ENCODE measurements around the gene CYTH2.

Gene CYTH2

DNA sequence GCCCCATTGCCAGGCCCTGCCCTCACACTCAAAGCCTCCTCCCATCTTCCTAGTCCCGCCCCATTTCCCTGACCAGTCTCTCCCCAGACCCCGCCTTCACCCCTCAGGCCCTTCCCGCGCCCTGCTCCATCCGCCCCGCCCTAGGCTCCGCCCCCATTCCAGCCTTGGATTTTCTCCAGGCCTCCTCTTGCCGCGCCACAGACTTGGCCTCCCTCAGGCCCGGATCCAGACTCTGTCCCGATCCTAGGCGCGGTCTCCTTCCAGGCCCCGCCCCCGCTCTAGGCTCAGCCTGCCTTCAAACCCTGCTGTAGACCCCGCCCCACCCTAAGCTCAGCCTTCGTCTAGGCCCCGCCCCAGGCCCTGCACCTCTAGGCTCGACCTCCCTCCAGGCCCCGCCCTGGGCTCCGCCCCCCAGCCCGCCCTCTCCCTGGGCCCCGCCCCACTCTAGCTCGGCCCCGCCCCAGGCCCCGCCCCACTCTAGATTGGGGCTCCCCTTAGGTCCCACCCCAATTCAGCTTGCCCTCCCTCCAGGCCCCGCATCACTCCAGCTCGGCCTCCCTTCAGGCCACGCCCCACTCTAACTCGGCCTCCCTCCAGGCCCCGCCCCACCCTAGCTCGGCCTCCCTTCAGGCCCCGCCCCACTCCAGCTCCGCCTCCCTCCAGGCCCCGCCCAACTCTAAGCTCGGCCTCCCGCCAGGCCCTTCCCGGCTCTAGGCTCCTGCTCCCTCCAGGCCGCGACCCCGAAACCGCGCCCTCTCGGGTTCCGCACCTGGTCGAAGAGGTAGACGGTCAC lies 24.0 kb downstream of the CYTH2 start:
- in situ Hi-C loops (cut with MboI; ENCODE audit: low sequenced_read_pairs) = no loop called here

GRCh38 chr19:48493718-48494401 lies 24.7 kb downstream of the CYTH2 start:
- in situ Hi-C loops (cut with MboI; ENCODE audit: low sequenced_read_pairs) = no loop called here

DNA sequence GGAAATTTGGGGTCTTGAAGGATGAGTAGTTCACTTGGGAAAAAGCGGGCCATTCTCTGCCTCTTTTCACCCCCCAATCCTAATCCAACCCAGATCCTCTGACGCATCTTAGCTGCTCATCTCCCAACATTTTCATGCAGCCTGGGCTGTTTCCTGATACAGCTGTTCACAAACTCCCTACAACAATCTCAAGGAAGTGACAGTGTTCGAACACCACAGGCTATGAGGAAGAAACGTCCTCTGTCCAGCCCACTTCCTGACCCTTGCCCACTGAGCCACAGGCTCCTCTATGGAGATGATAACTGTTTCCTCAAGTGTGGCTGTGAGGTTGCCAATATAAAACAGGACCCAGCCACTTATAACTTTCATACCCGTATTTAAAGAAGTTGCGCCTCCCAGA lies 26.2 kb downstream of the CYTH2 start:
- in situ Hi-C loops (cut with MboI; ENCODE audit: low sequenced_read_pairs) = no loop called here

DNA sequence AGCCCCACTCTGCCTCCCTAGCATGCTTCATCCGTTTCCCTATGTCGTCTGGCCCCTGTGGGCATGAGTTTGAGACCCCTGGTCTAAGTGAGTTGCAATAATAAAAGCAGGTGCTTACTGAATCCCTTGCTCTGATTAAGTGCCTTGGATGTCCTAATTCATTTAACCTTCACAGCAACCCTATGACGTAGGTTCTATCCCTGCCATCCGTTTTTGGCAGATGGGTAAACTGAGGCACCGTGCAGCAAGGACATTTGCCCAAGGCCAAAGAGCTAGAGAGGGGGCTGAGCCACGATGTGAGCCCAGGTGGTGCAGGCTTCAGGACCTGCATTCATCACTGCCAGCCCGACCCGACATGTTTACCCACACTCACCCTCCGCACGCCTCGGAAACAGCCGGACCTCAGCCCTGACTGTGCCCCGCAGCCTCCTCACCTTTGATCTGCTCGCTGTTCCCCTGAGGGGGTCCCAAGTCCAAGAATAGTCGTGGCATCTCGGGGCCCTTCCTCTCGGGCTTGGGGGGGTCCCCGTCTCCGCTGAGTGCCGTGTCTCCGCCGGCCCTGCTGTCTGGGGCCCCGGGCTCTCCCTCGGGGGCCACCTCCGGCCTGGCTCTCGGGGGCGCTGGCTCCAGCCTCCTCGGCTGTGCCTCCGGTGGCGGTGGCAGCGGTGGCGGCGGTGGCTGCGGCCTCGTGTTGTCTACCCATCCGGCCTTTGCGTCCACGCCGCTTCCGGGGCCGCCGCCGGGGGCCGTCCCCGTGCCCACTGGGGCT lies 28.0 kb downstream of the CYTH2 start:
- in situ Hi-C loops (cut with MboI; ENCODE audit: low sequenced_read_pairs) = no loop called here

DNA sequence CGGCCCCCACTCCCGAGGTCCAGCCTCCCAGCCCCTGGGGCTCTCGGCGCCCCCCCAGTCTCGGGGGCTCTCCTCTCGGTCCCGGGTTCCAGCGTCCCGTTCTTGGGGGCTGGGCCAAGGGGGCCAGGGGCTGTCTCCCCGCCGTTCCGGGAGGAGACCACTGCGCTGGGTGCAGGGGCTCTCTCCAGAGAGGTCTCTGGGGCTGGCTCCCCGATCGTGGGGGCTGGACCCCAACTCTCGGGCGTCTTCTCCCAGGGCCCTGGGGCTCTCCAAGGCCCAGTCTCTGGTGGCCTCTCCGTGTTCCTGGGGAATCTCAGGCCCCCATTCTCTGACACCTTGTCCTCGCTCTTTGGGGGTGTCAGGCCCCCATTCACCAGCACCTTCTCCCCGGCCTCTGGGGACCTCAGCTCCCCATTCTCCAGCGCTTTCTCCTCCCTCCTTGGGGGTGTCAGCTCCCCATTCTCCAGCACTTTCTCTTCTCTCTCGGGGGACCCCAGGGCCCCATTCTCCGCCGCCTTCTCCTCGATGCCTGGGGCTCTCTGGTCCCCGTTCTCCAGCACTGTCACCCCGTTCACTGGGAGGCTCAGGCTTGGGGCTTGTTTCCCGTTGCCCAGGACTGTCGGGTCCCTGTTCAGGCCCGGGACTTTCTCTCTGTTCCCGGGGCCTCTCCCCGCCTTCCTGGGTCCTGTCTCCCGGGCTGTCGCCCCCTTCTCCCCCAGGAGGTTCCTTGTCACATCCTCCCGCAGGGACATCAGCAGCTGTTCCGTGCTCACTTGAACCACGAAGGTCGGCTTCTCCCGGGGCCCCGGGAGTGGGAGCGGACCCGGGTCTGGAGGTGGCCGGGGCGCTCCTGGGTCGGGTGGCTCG lies 28.8 kb downstream of the CYTH2 start:
- in situ Hi-C loops (cut with MboI; ENCODE audit: low sequenced_read_pairs) = no loop called here

- in situ Hi-C loops (cut with MboI; ENCODE audit: low sequenced_read_pairs) = no loop called here
Measured at GRCh38 chr19:48498595-48499311, 29.6 kb downstream of the CYTH2 start.

DNA sequence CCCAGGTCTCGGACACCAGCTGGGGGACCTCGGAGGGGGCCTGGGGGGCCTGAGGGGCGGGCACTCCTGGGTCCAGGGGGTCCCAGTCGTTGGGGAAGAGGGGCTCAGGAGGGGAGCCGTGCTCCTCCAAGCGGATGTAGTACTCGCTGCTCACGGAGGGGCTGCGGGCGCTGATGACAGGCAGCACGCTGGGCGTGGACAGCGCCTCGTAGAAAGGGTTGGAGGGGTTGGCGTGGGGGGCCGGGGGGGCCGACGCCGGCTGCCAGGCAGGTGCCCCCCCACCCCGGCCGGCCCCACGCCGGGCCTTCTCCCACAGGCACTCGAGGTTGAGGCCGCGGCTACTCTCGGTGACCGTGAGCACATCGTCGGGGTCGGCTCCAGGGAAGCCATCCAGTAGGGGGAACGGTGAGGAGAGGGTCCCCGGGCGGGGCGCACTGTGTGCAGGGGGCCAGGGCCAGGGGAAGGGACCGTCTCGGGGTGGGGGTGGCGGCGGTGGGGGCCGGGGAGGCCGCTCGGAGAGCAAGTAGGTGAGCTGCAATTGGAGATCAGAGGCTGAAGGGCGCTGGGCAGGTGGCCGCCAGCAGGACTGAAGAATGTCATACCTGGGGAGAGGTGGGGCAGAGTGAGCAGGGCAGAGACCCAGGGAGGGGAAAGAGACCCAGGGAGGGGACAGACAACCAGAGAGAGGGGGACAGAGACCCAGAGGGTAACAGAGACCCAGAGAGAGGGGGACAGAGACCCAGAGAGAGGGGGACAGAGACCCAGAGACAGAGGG lies 30.3 kb downstream of the CYTH2 start:
- in situ Hi-C loops (cut with MboI; ENCODE audit: low sequenced_read_pairs) = loop anchor here (10.0 kb wide), 1 partner anchor 85 kb away; no protein-coding TSS in a partner anchor

DNA sequence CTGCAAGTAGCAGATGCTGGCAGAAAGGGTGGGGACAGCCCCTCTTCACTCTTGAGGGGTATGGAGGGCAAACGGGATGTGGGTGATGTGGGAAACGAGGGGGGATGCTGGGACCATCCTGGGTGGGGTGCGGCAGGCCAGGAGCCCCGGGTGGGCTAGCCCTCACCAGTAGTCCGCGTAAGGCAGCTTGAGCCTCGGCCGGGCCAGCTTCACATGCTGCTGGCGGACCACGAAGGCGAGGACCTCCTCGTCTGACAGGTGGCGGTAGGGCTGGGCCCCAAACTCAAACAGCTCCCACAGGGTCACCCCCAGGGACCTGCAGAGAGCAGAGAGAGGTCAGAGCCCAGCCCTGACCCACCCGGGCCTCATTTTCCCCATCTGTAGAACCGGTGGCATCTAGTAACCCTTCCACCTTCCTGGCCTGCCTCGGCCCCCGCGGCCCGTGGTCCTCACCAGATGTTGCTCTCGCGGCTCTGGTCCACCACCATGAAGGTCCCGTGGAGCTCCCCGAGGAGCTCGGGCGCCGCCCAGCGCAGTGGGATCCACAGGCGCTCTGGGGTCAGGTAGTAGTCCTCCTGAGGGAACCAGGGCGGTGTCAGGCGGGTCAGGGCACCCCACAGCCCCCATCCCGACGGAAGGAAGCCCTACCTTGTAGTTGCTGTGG lies 31.8 kb downstream of the CYTH2 start:
- in situ Hi-C loops (cut with MboI; ENCODE audit: low sequenced_read_pairs) = loop anchor here (10.0 kb wide), 1 partner anchor 84 kb away; no protein-coding TSS in a partner anchor

DNA sequence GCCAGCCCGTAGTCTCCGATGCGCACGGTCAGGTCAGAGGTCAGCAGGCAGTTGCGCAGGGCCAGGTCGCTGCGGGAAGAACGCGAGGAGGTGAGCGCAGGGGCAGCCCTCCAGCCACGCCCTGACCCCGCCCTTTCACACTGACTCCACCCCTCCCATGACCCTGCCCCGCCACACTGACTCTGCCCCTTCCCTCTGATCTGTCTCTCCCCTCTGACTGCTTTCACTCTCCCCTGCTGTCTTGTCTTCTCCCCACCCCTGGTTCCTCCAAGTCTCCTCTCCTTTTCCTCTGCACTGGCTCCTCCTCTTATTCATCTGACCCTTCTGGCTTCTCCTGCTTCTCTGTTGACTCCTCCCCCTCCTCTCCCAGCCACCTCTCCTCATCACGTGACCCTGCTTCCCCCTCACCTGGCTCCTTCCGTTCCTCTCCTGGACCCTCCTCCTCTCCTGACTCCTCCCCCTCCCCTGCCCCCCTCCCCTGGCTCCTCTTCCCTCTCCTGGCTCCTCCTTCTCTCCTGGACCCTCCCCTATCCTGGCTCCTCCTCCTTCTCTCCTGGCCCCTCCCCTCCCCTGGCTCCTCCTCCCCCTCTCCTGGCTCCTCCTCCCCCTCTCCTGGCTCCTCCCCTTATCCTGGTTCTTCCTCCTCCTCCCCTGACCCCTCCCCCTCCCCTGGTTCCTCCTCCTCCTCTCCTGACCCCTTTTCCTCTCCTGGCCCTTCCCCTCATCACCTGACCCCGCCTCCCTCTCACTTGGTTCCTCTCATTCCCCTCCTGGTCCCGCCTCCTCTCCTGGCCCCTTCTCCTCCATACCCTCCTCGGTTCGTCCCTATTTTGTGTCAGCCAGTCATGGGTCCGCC lies 32.6 kb downstream of the CYTH2 start:
- in situ Hi-C loops (cut with MboI; ENCODE audit: low sequenced_read_pairs) = loop anchor here (10.0 kb wide), 1 partner anchor 83 kb away; no protein-coding TSS in a partner anchor

GRCh38 chr19:48502350-48503018 lies 33.3 kb downstream of the CYTH2 start:
- in situ Hi-C loops (cut with MboI; ENCODE audit: low sequenced_read_pairs) = loop anchor here (10.0 kb wide), 1 partner anchor 82 kb away; no protein-coding TSS in a partner anchor

DNA sequence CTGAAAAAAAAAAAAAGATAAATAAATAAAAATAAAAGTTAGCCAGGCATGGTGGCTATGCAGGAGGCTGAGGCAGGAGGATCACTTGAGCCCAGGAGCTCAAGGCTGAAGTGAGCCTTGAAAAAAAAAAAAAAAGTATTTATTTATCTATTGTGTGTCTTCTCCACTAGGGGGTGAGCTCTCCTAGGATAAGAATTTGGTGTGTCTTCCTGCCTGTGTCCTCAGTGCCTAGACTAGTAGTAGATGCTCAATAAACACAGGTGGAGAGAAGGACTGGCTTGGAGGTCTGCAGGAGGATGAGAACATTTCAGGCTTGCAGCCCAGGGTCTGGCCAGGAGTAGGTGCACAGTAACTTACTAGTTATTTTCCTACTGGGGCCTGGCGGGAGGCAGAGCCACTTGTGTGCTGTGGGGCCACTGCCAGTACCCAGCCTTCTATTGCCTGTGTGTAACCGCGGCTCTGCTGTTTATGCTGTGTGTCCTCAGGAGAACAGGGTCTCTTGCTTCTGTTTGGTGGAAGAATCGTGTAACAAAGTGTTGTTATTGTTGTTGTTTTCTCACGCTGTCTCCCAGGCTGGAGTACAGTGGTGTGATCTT lies 37.1 kb downstream of the CYTH2 start:
- in situ Hi-C loops (cut with MboI; ENCODE audit: low sequenced_read_pairs) = loop anchor here (10.0 kb wide), 1 partner anchor 79 kb away; no protein-coding TSS in a partner anchor

DNA sequence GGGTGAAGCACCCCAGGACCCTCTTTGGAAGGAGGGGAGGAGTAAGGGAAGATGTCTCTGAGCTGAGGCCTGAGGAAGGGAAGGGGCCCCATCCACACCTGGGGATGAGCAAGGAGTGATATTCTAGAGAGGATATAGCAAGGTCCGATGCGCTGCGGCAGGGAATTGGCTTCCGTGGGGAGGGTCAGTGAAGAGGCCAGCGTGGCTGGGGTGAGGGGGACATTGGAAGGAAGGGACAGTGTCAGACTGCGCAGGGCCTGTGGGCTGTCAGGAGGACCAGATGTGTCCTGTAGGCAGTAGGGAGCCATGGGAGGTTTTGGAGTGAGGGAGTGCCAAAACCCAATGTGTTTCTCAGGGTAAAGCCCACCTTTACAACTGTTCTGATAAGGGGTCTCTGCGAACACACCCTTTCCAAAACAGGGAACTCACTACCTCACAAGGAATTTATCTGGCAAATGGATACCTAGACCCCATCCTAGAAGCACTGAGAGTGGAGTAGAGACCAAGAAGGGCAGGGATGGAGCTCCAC lies 38.8 kb downstream of the CYTH2 start:
- in situ Hi-C loops (cut with MboI; ENCODE audit: low sequenced_read_pairs) = loop anchor here (10.0 kb wide), 1 partner anchor 77 kb away; no protein-coding TSS in a partner anchor

GRCh38 chr19:48508729-48509411 lies 39.7 kb downstream of the CYTH2 start:
- in situ Hi-C loops (cut with MboI; ENCODE audit: low sequenced_read_pairs) = loop anchor here (10.0 kb wide), 1 partner anchor 76 kb away; no protein-coding TSS in a partner anchor

DNA sequence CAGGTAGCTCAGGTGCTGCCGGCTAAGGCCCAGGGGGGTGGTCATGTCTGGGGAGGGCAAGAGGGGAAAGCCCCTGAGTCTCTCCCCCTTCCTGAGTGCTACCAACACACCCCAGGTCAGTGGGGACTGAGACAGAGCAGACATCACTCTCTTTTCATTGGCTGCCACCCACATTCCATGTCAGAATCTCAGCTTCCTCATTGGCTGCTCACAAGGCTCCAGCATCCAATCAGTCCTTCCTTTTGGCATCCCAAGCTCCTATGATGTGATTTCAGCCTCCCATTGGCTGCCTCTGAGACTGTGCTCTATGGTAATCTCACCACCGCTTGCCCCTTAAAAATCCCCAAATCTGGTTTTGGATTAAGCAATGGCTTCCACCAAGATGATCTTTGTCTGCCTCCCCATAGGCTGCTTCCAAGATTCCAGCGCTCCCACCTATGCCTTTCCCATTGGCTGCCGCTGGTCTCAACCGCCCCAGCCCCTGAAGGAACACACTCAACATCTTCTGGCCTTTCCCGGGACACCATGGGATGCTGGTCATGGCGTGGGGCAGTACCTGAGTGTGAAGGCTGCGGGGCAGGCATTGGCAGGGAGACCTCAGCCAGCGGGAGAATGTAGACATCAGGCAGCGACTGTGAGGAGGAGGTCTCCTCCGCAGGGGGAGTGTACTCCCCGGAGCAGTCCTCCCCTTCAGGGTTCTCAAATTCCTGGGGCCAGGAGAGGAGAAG lies 40.5 kb downstream of the CYTH2 start:
- in situ Hi-C loops (cut with MboI; ENCODE audit: low sequenced_read_pairs) = loop anchor here (10.0 kb wide), 1 partner anchor 75 kb away; no protein-coding TSS in a partner anchor

Measured in HL-60/S4 treated with retinoic acid at 250 ng/mL for 4 days and 3 days (cell line).